GM19397 (cell line): Measurements from ENCODE around the gene PRDM7.
"Not testable (repeated sequence)": the region's sequence is repeated elsewhere in the genome, so short reads cannot be mapped to it uniquely, and the experiment has no call there.

Source experiments
- ATAC-seq: cut with Tn5 transposase; IDR thresholded peaks from one replicate; pipeline ENCODE4 v1.9.1; 2021; ENCODE audit warnings: mild to moderate bottlenecking, moderate library complexity; ENCODE audit not compliant: unreplicated experiment

Gene PRDM7

DNA sequence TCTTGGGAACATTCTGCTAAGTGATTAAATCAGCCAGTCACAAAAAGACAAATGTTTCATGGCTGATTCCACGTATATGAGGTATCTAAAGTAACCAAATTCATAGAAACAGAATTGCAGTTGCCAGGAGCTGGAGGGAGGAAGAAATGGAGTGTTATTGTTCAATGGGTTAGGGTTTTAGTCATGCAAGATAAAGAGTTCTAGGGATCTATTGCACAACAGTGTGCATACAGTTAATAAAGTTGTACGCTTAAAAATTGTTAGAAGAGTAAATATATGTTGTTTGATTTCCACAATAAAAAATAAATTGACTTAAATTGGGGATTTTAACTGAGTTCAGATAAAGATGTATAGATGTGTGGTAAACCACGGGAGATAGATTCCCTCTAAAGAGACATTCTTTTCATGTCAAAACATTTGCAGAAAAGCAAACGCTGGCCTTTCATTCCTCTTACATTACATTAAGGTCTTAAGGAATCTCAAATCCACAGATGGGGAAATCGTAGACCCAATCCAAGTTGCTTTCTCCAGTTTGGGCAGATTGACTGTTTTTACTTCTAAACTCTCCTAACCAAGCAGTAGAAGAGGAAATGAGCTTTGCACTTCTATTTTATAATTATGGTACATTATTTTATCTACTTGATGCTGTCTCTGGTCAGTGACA is 4.6 kb downstream of the PRDM7 start:
- ATAC-seq, result no peak

DNA sequence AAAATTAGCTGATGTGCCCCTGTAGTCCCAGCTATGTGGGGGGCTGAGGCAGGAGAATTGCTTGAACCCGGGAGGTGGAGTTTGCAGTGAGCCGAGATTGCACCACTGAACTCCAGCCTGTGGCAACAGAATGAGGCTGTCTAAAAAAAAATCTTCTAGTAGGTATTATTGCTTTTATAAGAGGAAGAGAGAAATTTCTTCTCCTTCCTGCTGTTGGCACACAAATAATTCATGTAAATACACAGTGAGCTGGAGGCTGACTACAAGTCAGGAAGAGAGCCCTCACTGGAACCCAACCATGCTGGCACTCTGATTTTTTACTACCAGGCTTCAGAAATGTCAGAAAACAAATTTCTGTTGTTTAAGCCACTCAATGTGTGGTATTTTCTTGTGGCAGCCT is 6.7 kb downstream of the PRDM7 start:
- ATAC-seq, result no peak

DNA sequence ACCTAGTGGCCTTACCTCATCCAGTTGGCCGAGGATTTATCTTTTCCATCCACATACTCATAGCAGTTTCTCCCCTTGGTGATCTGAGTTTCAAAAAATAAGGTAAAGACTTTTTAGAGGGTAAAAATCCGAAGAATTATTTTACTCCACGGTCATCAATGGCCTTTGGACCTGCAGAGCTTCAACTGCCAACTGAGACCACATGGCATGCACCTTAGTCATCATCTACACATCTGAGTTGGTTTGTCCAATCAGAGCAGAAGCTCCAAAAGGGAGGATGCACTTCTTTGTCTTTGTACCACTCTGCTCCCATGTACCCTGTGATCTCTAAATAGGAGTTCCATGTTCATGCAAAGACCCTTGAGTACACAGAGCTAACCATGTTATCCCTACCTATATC is 15.7 kb downstream of the PRDM7 start:
- ATAC-seq, result no peak

DNA sequence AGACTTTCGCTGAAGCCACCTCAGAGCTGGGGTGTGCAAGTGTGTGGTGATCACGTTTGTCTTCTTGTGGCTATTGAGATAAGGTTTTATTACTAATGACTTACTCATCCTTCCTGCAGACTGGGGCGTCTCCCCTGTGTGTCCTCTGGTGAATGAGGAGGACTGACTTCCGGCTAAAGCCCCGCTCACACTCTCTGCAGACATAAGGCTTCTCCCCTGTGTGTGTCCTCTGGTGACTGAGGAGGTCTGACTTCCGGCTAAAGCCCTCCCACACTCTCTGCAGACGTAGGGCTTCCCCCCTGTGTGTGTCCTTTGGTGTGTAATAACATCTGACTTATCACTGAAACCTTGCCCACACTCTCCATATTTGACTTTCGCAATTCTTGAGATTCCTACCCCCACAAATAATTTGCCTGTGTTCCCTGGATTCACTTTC is 19.4 kb downstream of the PRDM7 start:
- no peak for ATAC-seq

DNA sequence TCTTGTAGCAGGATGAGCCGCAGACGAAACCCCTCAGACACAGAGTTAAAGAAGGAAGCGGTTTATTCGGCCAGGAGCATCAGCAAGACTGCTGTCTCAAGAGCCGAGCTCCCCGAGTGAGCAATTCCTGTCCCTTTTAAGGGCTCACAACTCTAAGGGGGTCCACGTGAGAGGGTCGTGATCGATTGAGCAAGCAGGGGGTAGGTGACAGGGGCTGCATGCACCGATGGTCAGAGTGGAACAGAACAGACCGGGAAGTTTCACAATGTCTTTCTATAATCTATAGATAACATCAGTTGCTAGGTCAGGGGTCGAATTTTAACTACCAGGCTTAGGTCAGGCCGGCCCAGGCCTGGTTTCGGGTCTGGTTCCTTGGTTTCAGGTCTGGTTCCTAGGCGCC is 20.6 kb downstream of the PRDM7 start:
- not testable (repeated sequence) for ATAC-seq

DNA sequence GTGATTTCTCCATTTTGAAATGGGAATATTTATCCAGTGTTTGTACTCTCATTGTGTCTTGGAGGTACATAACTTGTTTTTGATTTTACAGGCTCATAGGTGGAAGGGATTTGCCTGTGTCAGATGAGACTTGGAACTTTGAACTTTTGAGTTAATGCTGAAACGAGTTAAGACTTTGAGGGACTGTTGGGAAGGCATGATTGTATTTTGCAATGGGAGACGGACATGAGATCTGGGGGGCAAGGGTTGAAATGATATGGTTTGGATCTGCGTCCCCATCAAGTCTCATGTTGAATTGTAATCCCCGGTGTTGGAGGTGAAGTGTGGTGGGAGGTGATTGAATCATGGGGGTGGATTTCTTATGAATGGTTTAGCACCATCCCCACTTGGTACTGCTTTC is 21.8 kb downstream of the PRDM7 start:
- ATAC-seq, result no peak

DNA sequence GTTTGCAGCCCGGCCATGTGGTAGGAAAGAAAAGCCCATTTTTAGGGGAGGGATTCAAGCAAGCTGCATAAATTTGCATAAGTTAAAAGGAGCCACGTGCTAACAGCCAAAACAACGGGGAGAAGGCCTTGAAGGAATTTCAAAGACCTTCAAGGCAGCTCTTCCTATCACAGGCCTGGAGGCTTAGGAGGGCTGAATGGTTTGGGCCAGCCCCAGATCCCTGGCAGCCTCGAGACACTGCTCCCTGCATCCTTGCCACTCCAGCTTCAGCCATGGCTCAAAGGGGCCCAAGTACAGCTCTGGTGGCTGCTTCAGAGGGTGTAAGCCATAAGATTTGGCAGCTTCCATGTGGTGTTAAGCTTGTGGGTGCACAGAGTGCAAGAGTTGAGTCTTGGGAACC is 22.6 kb downstream of the PRDM7 start:
- ATAC-seq, result no peak

DNA sequence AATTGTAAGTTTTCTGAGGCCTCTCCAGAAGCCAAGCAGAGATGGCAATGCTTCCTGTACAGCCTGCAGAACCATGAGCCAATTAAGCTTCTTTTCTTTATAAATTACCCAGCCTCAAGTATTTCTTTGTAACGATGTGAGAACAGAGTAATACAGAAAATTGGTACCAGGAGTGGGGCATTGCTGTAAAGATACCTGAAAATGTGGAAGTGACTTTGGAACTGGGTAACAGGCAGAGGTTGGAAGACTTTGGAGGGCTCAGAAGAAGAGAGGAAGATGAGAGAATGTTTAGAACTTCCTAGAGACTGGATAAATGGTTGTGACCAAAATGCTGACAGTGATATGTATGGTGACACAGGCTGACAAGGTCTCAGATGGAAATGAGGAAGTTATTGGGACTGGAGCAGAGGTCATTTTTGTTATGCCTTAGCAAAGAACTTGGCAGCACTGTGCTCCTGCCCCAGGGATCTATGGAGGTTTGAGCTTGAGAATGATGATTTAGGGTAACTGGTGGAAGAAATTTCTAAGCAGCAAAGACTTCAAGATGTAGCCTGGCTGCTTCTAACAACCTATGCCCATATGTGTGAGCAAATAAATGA is 23.1 kb downstream of the PRDM7 start:
- ATAC-seq, result no peak

DNA sequence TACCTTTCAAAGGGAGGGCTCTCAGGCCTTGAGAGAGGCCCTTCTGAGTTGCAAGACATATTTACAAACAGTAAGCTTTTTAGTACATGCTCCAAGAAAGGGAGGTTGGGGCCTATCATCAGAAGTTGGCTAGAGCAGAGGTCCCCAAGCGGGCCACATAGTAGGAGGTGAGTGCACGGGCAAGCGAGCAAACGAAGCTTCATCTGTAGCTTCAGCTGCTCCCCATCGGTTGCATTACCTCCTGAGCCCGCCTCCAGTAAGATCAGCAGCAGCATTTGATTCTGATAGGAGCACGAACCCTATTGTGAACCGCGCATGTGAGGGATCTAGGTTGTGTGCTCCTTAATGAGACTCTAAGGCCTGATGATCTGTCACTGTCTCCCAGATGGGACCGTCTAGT is 26.2 kb downstream of the PRDM7 start:
- no peak for ATAC-seq

DNA sequence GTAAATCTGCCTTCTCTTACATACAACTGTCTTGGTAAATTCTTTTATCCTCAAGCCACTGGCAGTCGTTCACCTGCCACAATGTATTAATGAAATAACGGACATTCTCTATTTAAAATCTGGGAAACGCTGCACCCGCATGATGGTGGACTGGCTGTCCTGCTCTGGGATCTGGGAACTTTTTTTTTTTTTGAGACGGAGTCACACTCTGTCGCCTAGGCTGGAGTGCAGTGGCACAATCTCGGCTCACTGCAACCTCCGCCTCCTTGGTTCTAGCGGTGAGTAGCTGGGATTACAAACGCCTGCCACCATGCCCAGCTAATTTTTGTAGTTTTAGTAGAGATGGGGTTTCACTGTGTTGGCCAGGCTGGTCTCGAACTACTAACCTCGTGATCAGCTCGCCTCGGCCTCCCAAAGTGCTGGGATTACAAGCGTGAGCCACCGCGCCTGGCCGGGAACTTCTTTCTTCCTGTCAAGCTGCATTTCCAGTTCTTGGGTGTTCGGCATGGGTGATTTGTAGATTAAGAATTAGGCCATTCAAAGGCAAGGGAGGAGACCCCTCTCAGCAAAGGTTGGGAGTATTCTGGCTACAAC is 28.3 kb downstream of the PRDM7 start:
- no peak for ATAC-seq

DNA sequence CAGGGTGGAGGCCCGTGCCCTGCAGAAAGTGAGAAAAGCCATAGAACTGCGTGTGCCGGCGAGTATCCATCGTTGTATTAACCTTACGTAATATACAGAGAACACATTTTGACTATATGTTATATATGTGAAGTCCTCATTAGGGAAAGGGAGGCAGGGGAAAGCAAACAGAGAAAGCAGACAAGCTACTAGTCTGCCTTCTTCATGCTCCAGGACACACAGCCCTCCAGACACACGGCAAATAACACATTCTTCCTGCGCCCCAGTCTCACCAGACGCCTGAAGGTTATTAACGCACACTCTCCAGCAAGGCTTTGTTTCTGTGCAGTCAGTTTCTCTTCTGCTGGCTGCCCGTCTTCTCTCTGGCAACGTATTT is 28.8 kb downstream of the PRDM7 start:
- no peak for ATAC-seq

DNA sequence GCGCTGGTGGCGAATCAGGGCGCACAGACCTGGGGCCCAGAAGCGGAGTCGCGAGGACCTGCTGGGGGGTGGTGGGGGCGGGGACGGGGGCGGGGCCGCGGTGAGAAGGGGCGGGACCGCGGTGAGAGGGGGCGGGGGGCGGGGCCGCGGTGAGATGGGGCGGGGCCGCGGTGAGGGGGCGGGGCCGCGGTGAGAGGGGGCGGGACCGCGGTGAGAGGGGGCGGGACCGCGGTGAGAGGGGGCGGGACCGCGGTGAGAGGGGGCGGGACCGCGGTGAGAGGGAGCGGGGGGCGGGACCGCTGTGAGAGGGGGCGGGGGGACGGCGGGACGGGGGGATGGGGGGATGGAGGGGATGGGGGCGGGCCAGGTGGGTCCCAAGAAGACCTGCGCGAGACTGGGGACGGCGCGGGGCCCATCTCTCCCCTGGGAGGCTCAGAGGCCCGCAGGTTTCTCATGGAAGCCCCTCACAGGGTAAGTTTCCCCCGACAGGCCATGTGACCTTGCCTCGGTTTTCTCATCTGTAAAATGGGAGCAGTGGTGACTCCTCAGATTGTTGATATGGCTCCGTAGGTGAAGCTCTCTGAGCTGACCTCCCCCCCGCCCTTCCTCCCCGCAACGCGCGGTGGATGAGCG is 29.3 kb downstream of the PRDM7 start:
- ATAC-seq, result no peak

DNA sequence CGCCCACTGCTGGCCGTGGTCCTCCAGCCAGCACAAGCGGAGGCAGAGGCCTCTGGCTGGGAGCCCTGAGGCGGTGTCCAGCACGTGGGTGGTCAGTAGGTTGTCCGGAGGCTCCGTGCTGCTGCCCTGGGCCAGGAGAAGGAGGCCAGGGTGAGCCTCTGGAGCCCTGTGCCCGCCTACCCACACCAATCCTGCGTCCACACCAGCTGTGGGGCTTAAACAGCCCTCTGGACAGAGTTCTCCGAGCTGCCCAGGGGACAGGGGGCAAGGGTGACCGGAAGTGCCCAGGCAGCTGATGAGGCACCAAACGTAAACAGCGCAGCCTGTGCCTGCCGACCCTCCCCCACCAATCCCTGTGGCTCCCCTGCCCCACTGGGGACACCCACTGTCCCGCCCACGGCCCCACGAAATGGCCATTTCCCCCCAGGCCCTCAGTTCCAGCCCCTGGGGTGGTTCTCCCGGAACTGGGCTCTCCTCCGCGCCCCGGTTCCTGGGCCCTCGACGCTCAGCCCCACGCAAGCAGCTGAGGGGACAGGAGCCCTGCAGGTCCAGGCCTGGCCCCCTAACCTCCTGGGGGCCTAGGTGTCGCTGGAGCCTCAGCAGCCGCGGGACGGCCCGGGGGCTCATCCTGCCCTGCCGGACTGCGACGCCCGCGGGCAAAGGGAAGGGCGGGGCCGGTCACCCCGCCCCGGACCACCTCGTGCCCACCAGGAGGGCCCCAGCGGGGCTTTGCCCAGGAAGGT is 30.0 kb downstream of the PRDM7 start:
- ATAC-seq, result no peak

DNA sequence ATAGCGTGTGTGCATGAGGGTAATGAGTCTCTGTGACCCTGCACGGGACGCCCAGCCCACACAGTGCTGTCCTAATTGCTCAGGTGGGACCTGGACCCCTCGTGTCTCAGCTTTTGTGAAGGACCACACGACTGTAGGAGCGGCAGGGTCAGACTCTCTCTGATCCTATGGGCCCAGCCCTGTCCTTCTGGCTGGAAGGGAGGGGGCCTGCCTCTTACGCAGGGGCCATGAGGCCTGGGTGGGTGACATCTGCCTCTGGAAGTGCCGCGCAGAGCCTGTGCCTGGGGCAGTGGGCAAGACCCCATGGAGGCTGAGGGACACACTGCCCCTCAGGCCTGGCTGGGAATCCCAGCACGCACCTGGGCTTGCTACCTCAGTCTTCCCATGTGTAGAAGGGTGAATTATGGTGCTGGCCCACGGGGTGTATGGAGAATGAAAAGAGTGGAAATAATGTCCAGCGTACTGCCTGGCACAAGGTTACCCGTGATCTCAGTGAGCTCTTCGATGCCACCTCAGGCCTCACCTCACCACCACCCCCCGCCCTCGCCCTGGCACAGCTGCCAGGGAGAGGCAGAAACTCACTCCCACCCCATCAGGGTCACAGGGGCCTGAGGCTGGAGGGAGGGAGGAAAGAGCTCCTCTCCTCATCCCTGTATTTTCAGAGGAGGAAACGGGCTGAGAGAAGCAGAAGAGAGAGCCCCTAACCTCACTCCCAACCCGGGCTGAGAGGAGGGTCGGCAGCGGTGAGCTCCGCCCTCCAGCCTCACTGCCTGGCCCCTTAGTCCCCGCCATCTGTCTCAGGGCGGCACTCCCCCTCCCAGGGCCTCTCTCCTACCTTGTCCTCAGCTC is 30.8 kb downstream of the PRDM7 start:
- ATAC-seq, result no peak

DNA sequence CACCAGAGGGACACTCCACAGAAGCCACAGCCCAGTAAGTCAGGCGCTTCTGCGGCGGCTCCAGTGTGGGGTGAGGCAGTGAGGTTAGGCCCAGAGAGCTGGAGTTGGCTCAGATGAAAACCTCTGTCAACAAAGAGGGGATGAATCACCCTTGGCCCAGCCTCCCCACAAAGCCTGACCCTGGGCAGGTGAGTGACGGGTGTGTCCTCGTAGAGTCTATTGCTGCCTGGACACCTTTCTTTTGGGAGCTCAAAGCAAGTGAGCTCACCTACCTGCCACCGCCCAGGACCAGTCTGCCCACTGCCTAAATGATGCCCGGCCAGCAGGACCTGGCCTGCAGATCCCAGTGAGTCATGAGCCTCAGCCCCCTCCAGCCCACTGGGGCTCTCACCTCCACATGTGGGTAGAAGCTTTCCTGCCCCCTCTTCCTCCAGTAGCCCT is 33.0 kb downstream of the PRDM7 start:
- no peak for ATAC-seq

DNA sequence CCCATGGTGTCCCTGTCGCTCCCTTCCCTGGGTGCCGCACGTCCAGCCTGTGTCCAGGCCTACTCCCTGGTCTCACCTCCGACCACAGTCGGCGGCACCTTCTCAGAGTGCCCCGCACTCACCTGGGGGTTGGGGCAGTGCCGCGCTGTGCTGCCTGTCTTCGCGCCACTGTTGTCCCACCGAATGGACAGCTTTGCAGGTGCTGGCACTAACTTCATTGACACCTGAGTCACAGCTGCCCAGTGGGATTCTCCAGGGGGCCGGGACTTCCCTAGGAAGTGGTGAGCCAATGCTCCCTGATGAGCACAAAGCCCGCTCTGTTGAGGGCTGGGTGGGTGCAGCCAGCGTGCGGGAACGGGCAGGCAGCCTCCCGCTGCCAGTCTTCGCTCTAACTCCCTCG is 33.6 kb downstream of the PRDM7 start:
- ATAC-seq, result no peak

DNA sequence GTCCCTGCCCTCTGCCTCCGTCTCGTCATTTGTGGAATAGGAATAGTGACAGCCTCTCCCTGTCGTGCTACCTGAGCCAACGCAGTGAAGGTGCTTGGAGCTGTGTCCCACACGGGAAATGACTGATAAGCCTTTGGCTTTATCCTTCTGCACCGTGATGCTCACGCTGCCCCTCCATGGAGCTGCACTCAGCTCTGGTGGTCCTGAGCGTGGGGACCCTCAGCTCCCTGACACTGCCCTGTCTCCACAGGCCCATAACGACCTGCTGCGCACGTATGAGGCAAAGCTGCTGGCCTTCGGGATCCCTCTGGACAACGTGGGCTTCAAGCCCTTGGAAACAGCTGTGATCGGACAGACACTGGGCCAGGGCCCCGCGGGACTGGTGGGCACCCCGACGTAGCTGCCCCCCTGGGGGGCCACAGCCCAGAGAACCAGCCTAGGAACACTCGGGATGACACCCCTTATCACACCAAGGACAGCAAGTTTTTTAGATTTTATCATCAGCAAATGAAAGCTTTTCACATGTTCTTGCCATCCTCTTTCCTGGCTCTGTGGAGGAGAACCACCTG is 34.1 kb downstream of the PRDM7 start:
- ATAC-seq, result no peak

DNA sequence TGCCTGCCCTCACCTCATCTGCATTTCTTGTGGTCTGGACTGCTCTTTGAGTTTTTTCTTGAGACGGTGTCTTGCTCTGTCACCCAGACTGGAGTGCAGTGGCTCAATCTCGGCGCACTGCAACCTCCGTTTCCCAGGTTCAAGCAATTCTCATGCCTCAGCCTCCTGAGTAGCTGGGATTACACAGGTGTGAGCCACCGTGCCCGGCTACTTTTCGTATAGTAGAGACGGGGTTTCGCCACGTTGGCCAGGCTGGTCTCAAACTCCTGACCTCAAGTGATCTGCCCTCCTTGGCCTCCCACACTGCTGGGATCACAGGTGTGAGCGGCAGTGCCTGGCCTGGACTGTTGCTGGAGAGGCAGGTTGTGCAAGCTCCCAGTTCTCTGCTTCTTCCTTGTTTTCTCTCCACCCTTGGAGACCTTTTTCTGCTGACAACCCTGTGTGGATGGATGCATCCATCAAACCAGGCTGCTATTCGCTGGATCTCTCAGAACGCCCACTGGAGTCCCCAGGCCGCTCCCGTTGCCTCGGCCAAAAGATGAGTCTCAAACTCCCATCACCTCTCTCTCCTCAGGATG is 35.1 kb downstream of the PRDM7 start:
- no peak for ATAC-seq

DNA sequence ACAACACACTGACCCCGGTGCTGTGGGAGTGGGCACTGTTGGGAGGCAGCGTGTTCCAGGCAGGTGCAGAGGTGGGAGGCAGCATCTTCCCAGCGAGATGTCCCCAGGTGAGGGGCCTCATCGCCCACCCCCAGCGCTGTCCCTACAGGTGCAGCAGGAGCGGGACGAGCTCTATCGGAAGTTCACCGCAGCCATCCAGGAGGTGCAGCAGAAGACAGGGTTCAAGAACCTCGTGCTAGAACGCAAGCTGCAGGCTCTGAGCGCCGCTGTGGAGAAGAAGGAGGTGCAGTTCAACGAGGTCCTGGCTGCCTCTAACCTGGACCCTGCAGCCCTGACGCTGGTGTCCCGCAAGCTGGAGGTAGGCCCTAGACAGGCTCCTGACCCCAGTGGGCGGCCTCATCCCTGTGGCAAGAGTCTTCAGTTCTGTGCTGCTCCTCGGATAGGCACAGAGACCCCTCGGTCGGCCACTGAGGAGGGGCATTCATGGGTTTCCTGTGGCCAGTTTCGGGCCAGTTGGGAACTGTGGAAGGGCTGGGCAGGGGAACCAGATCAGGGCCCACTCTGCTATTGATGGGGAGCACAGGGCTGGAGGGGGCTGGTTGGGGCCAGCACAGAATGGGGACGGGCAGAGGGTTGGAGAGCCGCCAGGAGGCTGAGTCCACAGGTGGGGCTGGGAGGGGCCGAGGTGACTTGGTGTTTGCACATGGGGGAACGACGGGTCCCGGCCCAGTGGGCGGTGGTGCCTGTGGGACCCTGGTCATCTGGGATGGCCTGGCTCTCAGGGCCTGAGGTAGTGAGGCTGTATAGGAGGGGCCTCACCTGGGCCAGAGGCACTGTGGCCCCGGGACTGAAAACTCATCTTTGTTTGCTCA is 36.7 kb downstream of the PRDM7 start:
- no peak for ATAC-seq
